T-helper 1 cell treated with Interleukin-12 subunit alpha and Interleukin-12 subunit beta and Interleukin-4 antibody, amounts not matched to agents 30 ng/mL and 1 ng/mL, for 36 hours (primary cell): ENCODE measurements around the gene ARHGAP42. TPM values are rescaled to one million over a fixed set of nuclear protein-coding genes. Genes with fewer than 3 reads are reported as not detected.

Experiments
- intact Hi-C: fragments of 100-400 bp; cut with micrococcal nuclease; formaldehyde crosslinking; loops from one replicate; pipeline ENCODE4 v1.15.1; 2024
- total RNA-seq: library from RNA; stranded (reverse); gene quantifications from 2 replicates; pipeline ENCODE4 v1.2.3, GENCODE V29; 2022

ARHGAP42 gene
- total RNA-seq, 1 donor from 2014 or later: 0.25 TPM

DNA sequence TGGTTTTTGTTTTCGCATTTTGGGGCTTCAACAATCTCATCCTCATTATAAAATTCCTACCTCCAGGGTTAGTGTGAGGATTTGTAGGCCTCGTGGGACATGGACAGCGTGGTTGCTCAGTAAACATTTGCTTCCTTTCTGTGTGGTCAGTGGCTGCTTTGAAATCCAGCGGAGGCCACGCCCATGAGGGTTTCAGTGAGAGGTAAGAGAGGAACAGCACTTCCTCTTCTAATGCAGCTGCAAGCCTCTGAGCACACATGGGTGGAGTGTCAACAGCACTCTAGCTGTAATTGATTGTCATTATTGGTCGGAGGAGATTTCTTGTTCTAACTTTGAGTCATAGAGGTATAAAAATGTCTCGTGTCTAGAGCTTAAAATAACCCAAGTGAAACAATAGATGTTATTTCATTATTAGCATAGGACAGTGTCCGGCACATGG, 6.0 kb upstream of the ARHGAP42 start:
- intact Hi-C loops: loop anchor here (5.0 kb wide), 1 partner anchor 246 kb away; no protein-coding TSS in a partner anchor

DNA sequence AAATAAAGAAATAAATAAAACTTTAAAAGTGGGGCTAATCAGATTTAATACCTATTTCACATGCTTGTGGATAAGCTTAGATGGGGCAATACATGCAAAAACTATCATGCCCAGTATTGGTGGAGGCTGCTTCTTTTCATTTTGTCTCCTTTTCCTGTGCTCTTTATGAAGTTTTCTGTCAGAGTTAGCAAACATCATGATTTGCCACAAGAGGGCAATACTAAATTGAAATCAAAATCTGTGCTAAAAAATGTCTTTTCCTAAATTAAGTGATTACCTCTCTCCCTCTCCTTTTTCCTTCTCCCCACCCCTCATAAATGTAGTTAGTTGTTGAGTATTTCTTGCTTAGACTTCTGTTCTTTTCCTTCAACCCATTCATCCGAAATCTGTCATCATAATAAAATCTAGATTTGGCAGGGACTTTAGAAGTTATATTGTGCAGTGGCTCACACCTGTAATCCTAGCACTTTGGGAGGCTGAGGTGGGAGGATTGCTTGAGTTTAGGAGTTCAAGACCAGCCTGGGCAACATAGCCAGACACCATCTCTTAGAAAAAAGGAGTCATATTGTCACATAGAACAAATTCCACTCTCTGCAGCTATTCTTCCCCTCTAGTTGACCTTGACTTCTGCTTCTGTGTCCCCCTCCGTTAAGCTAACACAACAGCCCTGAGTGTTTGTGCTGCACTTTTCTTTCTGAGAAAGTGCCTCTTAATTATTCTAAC, 4.7 kb upstream of the ARHGAP42 start:
- intact Hi-C loops: loop anchor here (5.0 kb wide), 1 partner anchor 245 kb away; no protein-coding TSS in a partner anchor

DNA sequence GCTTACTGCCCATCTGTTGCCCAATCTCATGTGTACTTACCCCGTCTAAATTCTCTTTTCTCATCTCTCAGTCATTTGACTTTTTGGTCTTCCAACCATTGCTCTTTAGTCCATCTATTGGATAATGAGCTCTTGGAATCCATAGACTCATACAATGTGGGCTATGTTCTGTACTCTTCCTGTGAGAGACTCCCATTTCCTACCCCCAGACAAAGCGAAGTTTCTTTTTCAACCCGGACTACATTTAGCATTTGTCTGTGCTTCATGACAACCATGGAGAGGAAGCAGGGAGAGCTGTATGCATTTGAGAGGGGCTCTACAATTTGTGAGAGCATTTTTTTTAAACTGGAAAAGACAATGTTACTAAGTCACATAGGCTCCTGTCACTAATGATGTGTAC, 4.0 kb upstream of the ARHGAP42 start:
- intact Hi-C loops: loop anchor here (5.0 kb wide), 1 partner anchor 244 kb away; no protein-coding TSS in a partner anchor

DNA sequence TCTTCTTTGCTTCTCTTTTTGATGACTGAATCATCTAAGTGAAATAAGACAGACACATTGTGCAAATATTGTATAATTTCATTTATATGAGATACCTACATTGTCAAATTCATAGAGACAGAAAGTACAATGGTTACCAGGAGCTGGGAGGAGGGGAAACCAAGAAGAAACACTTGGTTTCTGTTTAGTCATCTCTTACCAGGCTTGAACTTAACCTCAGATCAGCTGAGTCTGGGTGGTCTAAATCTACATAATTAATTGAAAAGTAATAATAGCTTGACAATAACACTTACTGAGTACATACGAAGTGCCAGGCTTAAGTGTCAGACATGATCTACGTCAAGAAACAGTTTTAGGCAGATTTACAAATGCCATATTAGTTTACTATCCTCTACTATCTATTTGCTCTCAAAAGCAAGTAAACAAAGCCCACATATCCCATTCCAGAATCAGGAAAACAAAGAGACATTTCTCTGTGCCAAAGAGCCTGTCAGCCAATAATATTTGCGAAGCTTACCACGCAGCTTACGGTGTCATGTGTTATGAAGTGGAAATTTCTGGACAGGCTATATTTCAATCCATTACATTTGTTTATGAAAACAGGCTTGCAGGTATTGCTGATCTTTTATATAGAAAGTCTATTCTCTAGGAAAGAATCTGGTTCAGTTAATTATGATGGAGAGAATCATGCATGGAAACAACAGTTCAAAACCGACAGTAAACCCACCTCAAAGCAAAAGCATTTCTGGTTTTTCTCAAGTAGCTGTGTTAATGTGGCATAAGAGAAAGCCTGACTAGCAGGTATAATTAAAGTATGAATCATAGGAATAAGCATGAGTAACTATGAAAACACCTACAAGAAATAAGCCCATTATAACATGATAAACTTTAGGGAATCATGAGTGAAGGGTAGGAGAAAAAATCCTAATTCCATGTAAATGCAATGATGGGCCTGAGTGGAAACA, 2.7 kb upstream of the ARHGAP42 start:
- intact Hi-C loops: loop anchor here (5.0 kb wide), 1 partner anchor 243 kb away; no protein-coding TSS in a partner anchor

DNA sequence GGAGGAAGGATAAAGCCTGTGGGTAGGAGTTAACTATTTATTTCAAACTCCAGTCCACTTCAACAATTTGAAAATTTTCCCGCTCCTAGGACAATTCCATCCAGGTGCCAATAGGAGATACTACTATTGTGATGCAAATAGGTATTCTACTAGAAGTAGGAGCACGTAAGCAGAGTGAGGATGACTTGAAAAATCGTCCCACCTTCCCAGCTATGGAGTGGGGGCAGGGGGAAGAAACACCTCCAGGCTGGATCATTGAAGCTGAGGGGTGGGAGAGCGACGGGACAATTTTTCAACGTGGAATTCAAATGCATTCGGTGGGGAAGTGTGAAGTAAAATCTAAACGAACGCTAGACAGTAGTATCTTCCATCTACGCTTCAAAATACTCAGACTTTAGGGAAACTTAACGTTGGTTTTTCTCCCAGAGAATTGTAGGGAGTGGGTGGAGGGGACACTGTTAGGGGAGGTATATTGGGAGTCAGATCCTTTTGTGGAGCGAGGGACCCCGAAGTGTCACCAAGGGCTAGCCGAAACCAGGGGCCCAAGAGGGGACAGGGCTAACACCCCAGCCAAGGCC, 523 bp upstream of the ARHGAP42 start:
- intact Hi-C loops: no loop called here

DNA sequence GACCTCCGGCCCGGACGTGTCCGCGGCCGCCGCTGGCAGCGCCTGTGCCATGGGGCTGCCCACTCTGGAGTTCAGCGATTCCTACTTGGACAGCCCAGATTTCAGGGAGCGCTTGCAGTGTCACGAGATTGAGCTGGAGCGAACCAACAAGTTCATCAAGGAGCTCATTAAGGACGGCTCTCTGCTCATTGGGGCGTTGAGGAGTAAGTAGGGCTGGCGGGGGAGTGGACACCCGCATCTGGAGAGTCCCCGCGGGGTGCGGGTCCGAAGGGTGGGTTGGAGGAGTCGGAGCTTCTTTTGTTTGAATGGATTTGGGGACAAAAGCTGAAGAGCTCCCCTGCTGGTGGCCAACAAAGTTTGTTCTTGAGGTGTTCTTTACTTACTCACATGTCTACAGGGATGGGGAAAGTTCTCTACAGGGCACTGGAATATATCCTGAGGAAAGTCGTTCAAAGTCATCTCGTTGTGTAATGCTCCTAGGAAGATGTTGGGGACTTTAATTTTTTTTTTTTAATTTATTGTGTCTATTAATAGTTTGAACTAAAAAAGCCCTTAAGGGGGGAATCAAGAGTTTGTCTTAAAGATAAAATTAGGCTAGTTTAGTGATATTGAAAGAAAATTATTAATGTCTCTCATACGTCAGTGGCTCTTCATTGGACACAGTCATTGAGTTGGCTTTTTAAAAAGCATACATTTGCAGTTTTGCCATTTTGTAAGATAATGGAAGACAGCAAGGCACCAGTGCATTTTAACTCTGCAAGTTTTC, 725 bp downstream of the ARHGAP42 start:
- intact Hi-C loops: no loop called here

DNA sequence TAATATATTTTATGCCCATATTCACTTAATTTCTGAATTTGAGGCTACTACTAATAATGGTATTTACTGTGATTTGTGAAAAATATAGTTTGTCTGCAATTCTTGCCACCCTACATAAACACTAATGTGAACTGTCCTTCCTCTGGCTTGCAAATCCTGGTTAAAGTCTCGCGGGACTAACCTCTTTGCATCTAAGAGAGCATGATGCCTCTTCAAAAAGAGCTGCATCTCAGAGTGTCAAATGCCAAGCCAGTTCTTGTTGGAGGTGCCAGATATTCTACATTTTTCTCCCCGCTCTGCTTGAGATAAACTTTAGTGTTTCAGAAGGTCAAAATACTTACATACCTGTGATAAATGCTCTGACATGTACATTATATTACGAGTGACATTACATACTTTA, 2.1 kb downstream of the ARHGAP42 start:
- intact Hi-C loops: no loop called here

DNA sequence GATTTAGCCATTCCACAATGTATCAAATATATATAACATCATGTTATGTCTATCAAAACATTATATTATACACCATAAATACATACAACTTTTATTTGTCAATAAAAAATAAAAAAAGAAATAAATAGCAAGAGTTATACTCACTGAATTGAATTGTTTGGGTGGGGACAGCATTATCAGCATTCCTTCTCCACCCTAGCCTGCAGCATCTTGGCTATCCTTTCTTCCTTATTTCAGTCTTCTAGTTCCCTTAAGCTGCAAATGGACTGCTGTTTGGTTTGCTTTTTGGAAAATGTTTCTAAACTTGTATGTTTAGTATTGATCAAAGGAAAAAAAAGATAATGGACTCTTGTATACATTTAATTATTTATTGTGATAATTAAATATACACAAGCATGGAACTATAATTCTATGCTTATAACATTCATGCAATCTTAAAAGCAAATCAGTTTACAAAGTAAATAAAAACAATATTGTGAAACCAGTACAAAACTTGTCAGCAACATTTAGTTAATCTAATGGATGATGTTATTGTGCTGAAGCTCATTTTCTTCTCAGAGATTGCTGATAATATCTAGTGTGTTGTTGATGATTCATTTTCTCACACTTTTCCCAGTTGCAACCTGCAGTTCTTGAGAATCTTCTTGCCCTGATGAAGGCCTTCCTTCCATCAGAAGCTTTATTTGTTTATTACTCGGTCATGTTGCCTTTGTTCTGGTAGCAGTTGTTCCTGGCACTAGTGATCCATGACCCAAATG, 5.0 kb downstream of the ARHGAP42 start:
- intact Hi-C loops: no loop called here

DNA sequence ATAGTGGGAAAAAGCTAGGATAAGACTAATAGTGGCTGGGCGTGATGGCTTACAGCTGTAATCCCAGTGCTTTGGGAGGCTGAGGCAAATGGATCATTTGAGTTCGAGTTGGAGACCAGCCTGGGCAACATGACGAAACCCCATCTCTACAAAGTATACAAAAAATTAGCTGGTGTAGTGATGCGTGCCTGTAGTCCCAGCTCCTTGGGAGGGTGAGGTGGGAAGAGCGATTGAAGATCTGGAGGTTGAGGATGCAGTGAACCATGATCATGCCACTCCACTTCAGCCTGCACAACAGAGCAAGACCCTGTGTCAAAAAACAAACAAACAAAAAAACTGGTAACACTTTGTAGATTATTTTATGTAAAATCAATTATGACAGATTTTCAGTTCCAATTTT, 8.8 kb downstream of the ARHGAP42 start:
- intact Hi-C loops: no loop called here

DNA sequence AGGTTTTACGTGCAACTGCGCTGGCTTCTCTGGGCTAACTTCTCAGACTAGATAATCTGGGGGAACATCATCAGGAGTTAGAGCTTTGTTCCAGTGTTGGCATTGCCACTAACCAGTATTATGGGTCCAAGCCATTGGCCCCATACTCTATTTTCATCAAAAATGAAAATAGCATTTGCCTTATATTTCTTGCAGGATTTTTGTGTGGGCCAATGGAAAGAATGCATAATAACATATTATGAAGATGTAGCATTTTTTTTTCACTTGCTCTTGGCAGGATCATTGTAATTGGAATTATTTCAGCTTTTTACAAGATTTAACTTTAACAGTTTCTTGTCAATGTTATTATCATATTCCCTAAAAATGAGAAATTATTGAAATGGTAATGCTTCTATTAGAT, 16.1 kb downstream of the ARHGAP42 start:
- intact Hi-C loops: no loop called here

DNA sequence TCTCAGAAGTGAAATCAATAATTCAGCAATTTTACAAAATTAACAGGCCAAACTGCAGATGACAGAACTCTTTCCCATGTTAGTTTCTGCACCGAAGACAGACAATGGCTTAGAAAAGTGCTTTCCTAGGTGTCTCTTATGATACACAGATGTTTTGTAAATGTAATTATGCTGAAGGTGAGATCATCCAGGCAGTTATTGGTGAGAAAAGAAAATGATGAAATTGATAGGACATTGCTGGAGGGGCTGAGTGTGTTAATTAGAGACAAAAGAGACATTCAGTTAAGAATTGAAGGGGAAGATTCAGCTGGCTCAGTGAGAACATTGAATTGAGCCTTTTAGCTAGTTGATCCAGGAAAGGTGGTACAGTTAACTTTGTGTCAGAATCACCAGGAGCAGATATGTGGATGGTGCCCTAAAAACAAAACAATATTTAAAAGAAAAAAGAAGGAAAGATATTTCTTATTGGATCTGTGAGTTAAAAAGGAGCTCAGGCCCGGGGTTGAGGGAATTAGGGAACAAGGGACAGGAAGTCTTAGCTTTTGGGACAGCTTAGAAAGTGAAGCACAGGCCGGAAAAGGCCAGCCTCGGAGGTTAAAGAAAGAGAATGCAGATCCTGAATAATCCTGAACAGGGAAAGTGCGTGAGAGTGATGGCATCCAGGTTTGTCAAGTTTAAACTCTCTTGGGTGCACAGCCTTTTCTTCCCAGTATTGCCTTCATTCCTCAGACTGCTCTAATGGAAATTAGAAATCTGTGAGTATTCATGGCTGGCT, 16.9 kb downstream of the ARHGAP42 start:
- intact Hi-C loops: no loop called here

DNA sequence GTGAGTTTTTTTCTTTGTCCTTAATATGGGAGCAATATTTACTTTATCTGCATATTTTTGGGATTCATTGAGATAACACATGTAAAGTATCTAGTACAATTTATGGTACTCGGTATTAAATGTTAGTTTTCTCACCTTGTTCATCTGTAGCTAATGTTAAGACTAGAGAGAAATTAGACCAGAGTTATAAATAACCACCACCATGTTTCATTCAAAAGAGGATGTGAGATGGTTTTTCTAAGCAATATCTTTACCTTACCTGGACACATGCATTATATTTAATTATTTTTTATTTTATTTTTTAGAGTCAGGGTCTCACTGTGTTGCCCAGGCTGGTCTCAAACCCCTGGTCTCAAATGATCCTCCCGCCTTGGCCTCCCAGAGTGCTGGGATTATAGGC, 18.4 kb downstream of the ARHGAP42 start:
- intact Hi-C loops: no loop called here

DNA sequence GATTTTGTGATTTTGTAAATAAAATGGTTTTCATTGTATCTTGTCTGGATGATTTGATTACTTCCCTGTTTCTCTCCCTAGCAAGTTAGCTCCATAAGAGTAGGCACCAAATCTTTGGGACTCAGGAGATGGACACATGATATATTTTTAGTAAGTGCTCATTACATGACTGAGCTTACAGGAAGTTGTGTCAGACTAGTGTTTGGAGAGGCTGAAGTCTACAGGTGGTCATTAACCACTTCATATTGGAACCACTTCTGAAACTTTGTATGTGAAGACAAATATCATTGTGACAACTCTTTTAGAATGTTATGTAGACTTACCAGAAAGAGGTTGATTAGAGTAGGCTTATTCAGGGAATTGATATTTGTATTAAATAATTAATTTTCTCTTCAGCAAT, 19.1 kb downstream of the ARHGAP42 start:
- intact Hi-C loops: no loop called here

DNA sequence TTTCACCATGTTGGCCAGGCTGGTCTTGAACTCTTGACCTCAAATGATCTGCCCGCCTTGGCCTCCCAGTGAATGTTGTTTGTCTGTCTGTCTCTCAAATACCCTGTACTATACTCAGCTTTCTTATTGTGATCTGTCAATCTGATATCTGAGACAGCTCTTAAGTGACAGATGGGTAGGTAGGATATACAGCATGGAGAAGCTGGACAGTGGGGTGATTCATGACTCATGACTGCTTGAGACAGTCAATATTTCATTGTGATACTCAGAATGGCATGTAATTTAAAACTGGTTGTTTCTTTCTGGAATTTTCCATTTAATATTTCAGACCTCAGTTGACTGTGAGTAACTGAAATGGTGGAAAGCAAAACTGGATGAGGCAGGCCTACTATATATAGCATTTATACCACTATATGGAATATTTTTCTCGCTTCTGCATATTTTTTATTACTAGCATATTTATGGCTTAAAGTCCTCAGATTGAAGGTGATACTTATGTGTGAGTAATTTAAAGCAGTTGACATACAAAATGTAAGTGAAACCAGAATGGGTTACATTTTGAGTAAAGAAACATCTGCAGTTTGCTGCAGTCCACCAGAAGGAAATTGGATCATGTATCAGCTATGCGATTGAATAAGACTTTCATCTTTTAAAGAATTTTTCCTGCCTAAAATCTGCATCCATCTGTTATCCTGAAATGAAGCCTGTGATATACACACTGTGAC, 22.3 kb downstream of the ARHGAP42 start:
- intact Hi-C loops: no loop called here

DNA sequence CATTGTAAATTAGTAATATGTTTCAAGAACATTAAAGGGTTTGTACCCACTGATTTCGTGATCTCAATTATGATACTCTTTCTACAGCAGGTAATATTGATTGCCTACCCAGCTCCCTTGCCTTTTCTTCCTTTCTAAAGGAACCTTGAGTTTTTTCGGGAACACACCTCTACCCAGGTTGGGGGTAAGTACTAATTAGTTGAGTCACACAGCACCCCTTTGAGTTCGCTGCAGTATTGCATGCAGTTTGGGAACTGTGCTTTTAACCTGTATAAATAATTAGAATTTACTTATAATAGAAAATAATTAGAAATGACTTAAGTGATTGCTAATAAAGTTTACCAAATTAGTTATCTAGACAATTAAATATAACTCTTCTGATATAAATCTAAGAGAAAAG, 24.9 kb downstream of the ARHGAP42 start:
- intact Hi-C loops: no loop called here

DNA sequence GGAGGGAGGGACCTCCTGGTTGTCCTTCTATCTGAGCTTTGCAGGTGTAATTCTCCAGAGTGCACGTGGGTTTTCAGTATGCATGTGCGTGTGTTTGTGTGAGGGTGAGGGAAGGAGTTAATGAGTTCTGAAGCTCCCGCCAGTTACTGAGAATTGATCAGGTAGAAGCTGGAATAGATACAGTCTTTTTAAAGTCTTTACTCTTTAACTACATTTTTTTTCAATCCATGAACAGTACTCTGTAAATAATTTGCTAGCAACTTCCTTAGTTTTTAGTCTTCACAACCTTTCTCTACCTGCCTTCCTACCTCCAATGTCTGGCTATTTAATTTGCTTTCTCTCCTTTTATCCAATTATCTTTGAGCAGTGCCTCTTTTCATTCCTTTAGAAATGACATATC, 25.5 kb downstream of the ARHGAP42 start:
- intact Hi-C loops: no loop called here

DNA sequence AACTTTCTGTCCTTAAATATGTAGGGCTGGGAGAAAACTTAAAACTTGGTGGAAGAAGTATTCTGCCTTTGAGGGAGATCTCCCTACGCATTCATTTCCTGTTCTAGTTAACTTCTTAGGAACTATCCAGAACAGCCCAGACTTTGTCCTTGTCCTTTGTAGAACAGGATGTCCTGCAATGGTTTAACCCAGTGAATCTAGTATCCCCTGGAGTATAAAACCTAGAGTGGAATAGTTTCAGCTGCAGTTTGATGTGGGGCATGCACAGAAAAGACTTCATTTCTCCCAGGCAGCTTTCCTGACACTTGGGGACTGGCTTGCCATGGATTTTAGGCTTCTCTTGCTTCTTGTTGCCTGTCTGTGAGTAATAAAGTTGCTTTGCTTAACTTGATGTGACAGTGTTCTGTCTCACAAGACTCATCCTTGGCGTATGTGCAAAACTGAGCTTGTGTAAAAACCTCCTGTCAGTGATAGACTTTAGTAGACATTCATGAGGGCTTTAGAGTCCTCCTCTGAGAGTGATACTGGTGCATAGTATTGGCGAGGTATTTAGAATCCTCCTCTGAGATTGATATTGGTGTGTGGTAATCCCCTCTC, 28.2 kb downstream of the ARHGAP42 start:
- intact Hi-C loops: no loop called here

DNA sequence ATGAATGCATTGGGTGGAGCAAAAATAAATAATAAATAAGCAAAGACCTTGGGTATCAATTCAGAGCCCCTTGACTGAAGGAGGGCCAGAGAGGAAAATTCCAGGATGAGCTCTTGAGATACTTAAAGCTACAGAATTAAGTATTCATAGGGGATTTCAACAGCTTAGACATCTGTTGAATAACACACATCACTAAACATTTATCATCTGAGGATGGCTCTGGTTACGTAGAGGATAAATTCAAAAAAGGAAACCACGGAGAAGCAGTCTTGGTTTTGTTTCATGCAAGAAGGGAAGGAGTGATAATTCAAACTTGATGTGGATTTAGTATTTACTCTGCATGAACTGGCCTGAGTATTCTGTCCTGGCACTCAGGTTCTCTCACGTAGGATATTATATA, 29.8 kb downstream of the ARHGAP42 start:
- intact Hi-C loops: no loop called here
